Caco-2 (cell line): ENCODE data around the gene FLT3LG. TPM values are rescaled to one million over a fixed set of nuclear protein-coding genes. Genes with fewer than 3 reads are reported as not detected.
A peak's percentile ranks its signal among the peaks of the same experiment; 100 is the strongest.

Source experiments
- Bru-seq: library from RNA; stranded (reverse); fragments of 400-500 nt; gene quantifications from one replicate; lab custom pipeline; 2021; lab: Mats Ljungman, UMichigan
- BruChase-seq, 2 experiments: library from RNA; stranded (reverse); fragments of 400-500 nt; gene quantifications; one replicate each; lab custom pipeline; 2021; lab: Mats Ljungman, UMichigan
- BruUV-seq: library from RNA; stranded (reverse); fragments of 400-500 nt; replicated peaks from 2 replicates; lab custom pipeline; 2021; lab: Mats Ljungman, UMichigan
- CTCF ChIA-PET: fragments of 300-600 bp; sonication (Branson Sonifier 250); formaldehyde crosslinking; loops from one replicate; lab custom pipeline; 2022; ENCODE audit warnings: antibody characterized with exemption; lab: Charles Lee
- POLR2A ChIA-PET: fragments of 300-600 bp; sonication (Branson Sonifier 250); formaldehyde crosslinking; loops from one replicate; lab custom pipeline; 2022; ENCODE audit warnings: antibody characterized with exemption; lab: Charles Lee
- DNase-seq, 2 experiments: peaks; one replicate each; pipeline versions ENCODE4 v3.0.0 to v3.0.0-alpha.2; 2020 to 2022
- H3K27me3 ChIP-seq: replicated peaks from 2 replicates; pipeline ENCODE4 v1.6.0; 2011; ENCODE audit warnings: low read length; ENCODE audit not compliant: control insufficient read depth, insufficient read depth
- H3K36me3 ChIP-seq: 2 replicates; pipeline ENCODE4 v1.5.1; 2011; ENCODE audit warnings: low read length; ENCODE audit not compliant: control insufficient read depth, insufficient read depth
- H3K4me1 ChIP-seq: fragments of 250-450 bp; sonication (Bioruptor Pico); 2 replicates; pipeline ENCODE4 v1.5.1; 2020; ENCODE audit warnings: mild to moderate bottlenecking
- H3K4me3 ChIP-seq: 2 replicates; pipeline ENCODE4 v1.5.1; 2011; ENCODE audit warnings: low read depth, mild to moderate bottlenecking, control low read depth, low read length
- H3K9me3 ChIP-seq: fragments of 250-450 bp; sonication (Bioruptor Pico); 2 replicates; pipeline ENCODE4 v1.5.1; 2020; ENCODE audit warnings: mild to moderate bottlenecking, moderate library complexity
- H3K27ac Mint-ChIP-seq: one replicate; pipeline ENCODE4 v1.8.0; 2022; ENCODE audit warnings: mixed read lengths; ENCODE audit not compliant: unreplicated experiment
- H3K27me3 Mint-ChIP-seq: one replicate; pipeline ENCODE4 v1.8.0; 2022; ENCODE audit warnings: mixed read lengths; ENCODE audit not compliant: insufficient read depth, unreplicated experiment
- H3K36me3 Mint-ChIP-seq: one replicate; pipeline ENCODE4 v1.8.0; 2022; ENCODE audit warnings: mild to moderate bottlenecking, mixed read lengths; ENCODE audit not compliant: insufficient read depth, unreplicated experiment
- H3K4me1 Mint-ChIP-seq: one replicate; pipeline ENCODE4 v1.8.0; 2022; ENCODE audit warnings: low read depth, mixed read lengths; ENCODE audit not compliant: unreplicated experiment
- H3K4me3 Mint-ChIP-seq: one replicate; pipeline ENCODE4 v1.8.0; 2022; ENCODE audit warnings: mild to moderate bottlenecking, moderate library complexity, mixed read lengths; ENCODE audit not compliant: unreplicated experiment
- H3K9me3 Mint-ChIP-seq: one replicate; pipeline ENCODE4 v1.8.0; 2022; ENCODE audit warnings: mixed read lengths; ENCODE audit not compliant: unreplicated experiment
- intact Hi-C: fragments of 100-400 bp; cut with micrococcal nuclease; formaldehyde crosslinking; loops from one replicate; pipeline ENCODE4 v1.10.0; 2022; ENCODE audit not compliant: unreplicated experiment
- long read RNA-seq: library from polyadenylated mRNA; stranded (forward); transcript quantifications from one replicate; pipeline ENCODE4 v2.0.0, GENCODE V29; 2022
- total RNA-seq: library from RNA; stranded (reverse); gene quantifications from 2 replicates; pipeline ENCODE4 v1.2.3, GENCODE V29; 2022
- TF ChIP-seq, protein P1 (sequence below), 2 experiments: fragments of 200-600 bp in 1 of 2; IDR thresholded peaks; 1 replicate in 1 of 2; 2 replicates in 1 of 2; pipeline versions ENCODE4 v1.5.1 to v1.8.0; 2011 to 2022; ENCODE audit warnings: antibody characterized with exemption in 1 of 2, control low read depth in 1 of 2, inconsistent platforms in 1 of 2, low read depth in 1 of 2, low read length in 1 of 2, mild to moderate bottlenecking in 1 of 2, moderate library complexity in 1 of 2; ENCODE audit not compliant: insufficient read depth in 1 of 2, severe bottlenecking in 1 of 2, unreplicated experiment in 1 of 2

Gene FLT3LG, protein sequence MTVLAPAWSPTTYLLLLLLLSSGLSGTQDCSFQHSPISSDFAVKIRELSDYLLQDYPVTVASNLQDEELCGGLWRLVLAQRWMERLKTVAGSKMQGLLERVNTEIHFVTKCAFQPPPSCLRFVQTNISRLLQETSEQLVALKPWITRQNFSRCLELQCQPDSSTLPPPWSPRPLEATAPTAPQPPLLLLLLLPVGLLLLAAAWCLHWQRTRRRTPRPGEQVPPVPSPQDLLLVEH
- 2.1 and 2.4 TPM in 2 replicates for total RNA-seq
- Bru-seq, nascent RNA = percentile 29 among the genes with signal in this experiment
- BruChase-seq, experiment 1, labeled RNA remaining after a 2-hour chase = percentile 24 among the genes with signal in this experiment
- BruChase-seq, experiment 2, labeled RNA remaining after a 6-hour chase = percentile 46 among the genes with signal in this experiment
- long read RNA-seq, partial matches to known transcripts = 3 of 3 reads
- long read RNA-seq, other reads (novel, unspliced or antisense) = 0 of 3 reads

- CTCF ChIA-PET = interaction anchor here (0.8 to 1.3 kb wide), 5 partner anchors 21 to 75 kb away, joined by 3 to 5 read pairs (median 4); partner anchors contain the start of genes ALDH16A1 and PIH1D1
- POLR2A ChIA-PET = interaction anchor here (0.6 to 0.8 kb wide), 2 partner anchors 15 to 106 kb away, joined by 3 read pairs; partner anchors contain the start of gene NOSIP
Measured at GRCh38 chr19:49473868-49474541, at the start of gene FLT3LG. TSS of gene FLT3LG (plus strand) at chr19:49474215. CDS start at chr19:49474640, 425 bp downstream.

DNA sequence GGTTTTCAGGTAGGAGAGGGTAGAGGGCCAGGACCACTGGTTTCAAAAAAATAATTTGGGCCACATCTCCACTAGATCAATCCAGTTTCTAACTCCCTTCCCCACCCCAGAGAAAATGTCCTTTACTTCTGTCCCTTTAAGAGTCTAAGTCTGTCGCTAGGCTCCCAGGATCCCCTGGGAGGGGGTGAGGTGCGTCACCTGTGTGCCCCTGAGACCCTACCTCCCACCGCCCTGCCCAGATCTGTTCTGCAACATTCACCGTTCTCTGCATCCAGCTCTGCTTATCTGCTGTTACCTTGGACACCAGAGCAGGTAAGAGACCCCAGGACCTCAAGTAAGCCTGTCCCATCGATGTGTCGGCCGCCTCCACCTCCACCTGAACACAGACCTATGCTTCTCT is 48.8 kb upstream of the FLT3LG start, which contains the start of gene GFY:
Gene GFY, plus strand, starts transcription at position 211 of the 400 bp plus-strand sequence. CDS start 1,043 bp downstream, outside the sequence.
- peaks cover 34% of the 10 kb centered on the region for H3K4me1 Mint-ChIP-seq
- no peaks in the 10 kb centered on the region for H3K36me3 ChIP-seq
- peaks cover 48% of the 10 kb centered on the region for H3K27me3 Mint-ChIP-seq
- H3K4me3 Mint-ChIP-seq = peak within 1 kb of the TSS; percentile 64
- peaks cover 2% of the 10 kb centered on the region; the same call in 1 of the 2 replicates for H3K27me3 ChIP-seq
- H3K9me3 ChIP-seq = no peaks in the 10 kb centered on the region
- ChIA-PET POLR2A (no interaction called here), CTCF (interaction anchor here (0.7 to 1.3 kb wide), 2 partner anchors 17 to 31 kb away, joined by 3 to 6 read pairs; no protein-coding TSS in a partner anchor)
- H3K9me3 Mint-ChIP-seq = no peaks in the 10 kb centered on the region
- no peak within 1 kb of the TSS for H3K27ac Mint-ChIP-seq
- H3K4me1 ChIP-seq = peaks cover 39% of the 10 kb centered on the region
- peaks cover 6% of the 10 kb centered on the region for H3K36me3 Mint-ChIP-seq
- no TSS peak for BruUV-seq
- intact Hi-C loops = no loop called here
- H3K4me3 ChIP-seq = no peak within 1 kb of the TSS
- TF ChIP-seq, protein P1, sequence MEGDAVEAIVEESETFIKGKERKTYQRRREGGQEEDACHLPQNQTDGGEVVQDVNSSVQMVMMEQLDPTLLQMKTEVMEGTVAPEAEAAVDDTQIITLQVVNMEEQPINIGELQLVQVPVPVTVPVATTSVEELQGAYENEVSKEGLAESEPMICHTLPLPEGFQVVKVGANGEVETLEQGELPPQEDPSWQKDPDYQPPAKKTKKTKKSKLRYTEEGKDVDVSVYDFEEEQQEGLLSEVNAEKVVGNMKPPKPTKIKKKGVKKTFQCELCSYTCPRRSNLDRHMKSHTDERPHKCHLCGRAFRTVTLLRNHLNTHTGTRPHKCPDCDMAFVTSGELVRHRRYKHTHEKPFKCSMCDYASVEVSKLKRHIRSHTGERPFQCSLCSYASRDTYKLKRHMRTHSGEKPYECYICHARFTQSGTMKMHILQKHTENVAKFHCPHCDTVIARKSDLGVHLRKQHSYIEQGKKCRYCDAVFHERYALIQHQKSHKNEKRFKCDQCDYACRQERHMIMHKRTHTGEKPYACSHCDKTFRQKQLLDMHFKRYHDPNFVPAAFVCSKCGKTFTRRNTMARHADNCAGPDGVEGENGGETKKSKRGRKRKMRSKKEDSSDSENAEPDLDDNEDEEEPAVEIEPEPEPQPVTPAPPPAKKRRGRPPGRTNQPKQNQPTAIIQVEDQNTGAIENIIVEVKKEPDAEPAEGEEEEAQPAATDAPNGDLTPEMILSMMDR (IDR thresholded peaks at IDR 0.05; ENCODE audit: insufficient read depth in 1 of 2, low read depth in 1 of 2, low read length in 1 of 2, severe bottlenecking in 1 of 2, unreplicated experiment in 1 of 2) = no peak
- DNase-seq = no peak

More at GRCh38 chr19:49473868-49474541, at the start of gene FLT3LG:
- no peaks in the 10 kb centered on the region; the same call in 1 of the 2 replicates for H3K4me1 ChIP-seq
- DNase-seq = peak in 1 of 2 experiments; percentile 78
- H3K4me3 ChIP-seq = peak within 1 kb of the TSS; percentile 51
- H3K36me3 ChIP-seq = no peaks in the 10 kb centered on the region
- peaks cover 10% of the 10 kb centered on the region for H3K4me1 Mint-ChIP-seq
- H3K36me3 Mint-ChIP-seq = peaks cover 27% of the 10 kb centered on the region
- H3K4me3 Mint-ChIP-seq = peak within 1 kb of the TSS; percentile 72
- intact Hi-C loops = no loop called here
- H3K27ac Mint-ChIP-seq = peak within 1 kb of the TSS; percentile 32
- TF ChIP-seq, protein P1 (IDR thresholded peaks at IDR 0.05; ENCODE audit: insufficient read depth in 1 of 2, low read depth in 1 of 2, low read length in 1 of 2, severe bottlenecking in 1 of 2, unreplicated experiment in 1 of 2) = peak; percentile 95 to 98
- H3K9me3 Mint-ChIP-seq = no peaks in the 10 kb centered on the region
- BruUV-seq = no TSS peak
- no peaks in the 10 kb centered on the region for H3K27me3 ChIP-seq
- no peaks in the 10 kb centered on the region for H3K9me3 ChIP-seq
- peaks cover 3% of the 10 kb centered on the region for H3K27me3 Mint-ChIP-seq
